H1 (cell line): ENCODE data around the gene CD180. TPM values are rescaled to one million over a fixed set of nuclear protein-coding genes. Genes with fewer than 3 reads are reported as not detected.

Source experiments
- JUN ChIP-seq: IDR thresholded peaks from 2 replicates; pipeline ENCODE4 v1.6.1; 2011; ENCODE audit warnings: low read depth, mild to moderate bottlenecking, improper control_type of control experiment, low read length
- SP2 ChIP-seq: IDR thresholded peaks from 2 replicates; pipeline ENCODE4 v1.6.1; 2012; ENCODE audit warnings: mild to moderate bottlenecking, low read length, inconsistent platforms
- polyA plus RNA-seq, 7 experiments: library from polyadenylated mRNA; depleted of rRNA in 3 of 7; stranded (reverse) in 5 of 7; unstranded in 2 of 7; fragments of >200 nt in 5 of 7; fragments of 200-250 nt in 2 of 7; gene quantifications; 1 replicate in 5 of 7; 2 replicates in 1 of 7; 4 replicates in 1 of 7; pipeline versions ENCODE4 v1.2.1 to v1.2.3, GENCODE V29; 2011 to 2013; ENCODE audit warnings: missing spikeins in 2 of 7, mixed read lengths in 2 of 7
- total RNA-seq: library from RNA; stranded (reverse); fragmentation: NEBNext Ultra II Directional; extraction: Animal tissue kit (Norgen Biotek cat#: 25700); gene quantifications from 2 replicates; pipeline ENCODE4 v1.2.1, GENCODE V29; 2021

Gene CD180
- total and polyA plus RNA-seq, 2 of the 8 experiments (the other 6 are each of a cell fraction or from before 2014, with no cell fraction given): not detected

DNA sequence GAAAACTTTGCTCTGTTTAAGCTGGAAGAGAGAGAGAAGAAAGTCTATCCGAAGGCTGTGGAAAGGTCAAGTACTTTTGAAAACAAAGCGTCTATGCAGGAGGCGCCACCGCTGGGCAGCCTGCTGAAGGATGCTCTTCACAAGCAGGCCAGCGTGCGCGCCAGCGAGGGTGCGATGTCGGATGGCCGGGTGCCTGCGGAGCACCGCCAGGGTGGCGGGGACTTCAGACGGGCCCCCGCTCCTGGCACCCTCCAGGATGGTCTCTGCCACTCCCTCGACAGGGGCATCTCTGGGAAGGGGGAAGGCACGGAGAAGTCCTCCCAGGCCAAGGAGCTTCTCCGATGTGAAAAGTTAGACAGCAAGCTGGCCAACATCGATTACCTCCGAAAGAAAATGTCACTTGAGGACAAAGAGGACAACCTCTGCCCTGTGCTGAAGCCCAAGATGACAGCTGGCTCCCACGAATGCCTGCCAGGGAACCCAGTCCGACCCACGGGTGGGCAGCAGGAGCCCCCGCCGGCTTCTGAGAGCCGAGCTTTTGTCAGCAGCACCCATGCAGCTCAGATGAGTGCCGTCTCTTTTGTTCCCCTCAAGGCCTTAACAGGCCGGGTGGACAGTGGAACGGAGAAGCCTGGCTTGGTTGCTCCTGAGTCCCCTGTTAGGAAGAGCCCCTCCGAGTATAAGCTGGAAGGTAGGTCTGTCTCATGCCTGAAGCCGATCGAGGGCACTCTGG lies 32.6 kb downstream of the CD180 start (continued):
- TF ChIP-seq JUN (no peak), SP2 (no peak)
